ENCODE measurements around the gene PNPO.

- TF ChIP-seq TAF1 (IDR thresholded peaks at IDR 0.05; ENCODE audit: low read depth, low read length) = no peak
- no peak for TF ChIP-seq EP300 (IDR thresholded peaks at IDR 0.05; ENCODE audit: borderline replicate concordance in 1 of 2, low read depth in 2 of 2, low read length in 2 of 2)
- TF ChIP-seq KDM5A (IDR thresholded peaks at IDR 0.05; ENCODE audit: low read length) = no peak
- TF ChIP-seq POLR2A (IDR thresholded peaks at IDR 0.05; ENCODE audit: control extremely low read depth in 1 of 2, low read depth in 2 of 2, low read length in 2 of 2) = no peak
- no peak for TF ChIP-seq SIN3A (conservative IDR thresholded peaks at IDR 0.05 in 1 of 2, IDR thresholded peaks at IDR 0.05 in 1 of 2; ENCODE audit: low read depth in 1 of 2, low read length in 2 of 2)
- TF ChIP-seq CTCF (IDR thresholded peaks at IDR 0.05; ENCODE audit: control extremely low read depth in 1 of 3, insufficient read depth in 1 of 3, low read depth in 1 of 3, low read length in 3 of 3) = no peak
- no peak for TF ChIP-seq EZH2 (IDR thresholded peaks at IDR 0.05; ENCODE audit: low read depth, low read length, severe bottlenecking)
- TF ChIP-seq JUND (IDR thresholded peaks at IDR 0.05; ENCODE audit: low read length) = no peak
Measured at GRCh38 chr17:47995241-47995935, 54.0 kb downstream of the PNPO start.

Measured in H1 (cell line).